HG02623 (cell line): ENCODE data around the gene CDK9.
"Not testable (repeated sequence)": the region's sequence is repeated elsewhere in the genome, so short reads cannot be mapped to it uniquely, and the experiment has no call there.

ENCODE experiments used
- ATAC-seq: cut with Tn5 transposase; IDR thresholded peaks from one replicate; pipeline ENCODE4 v1.9.1; 2021; ENCODE audit warnings: moderate library complexity; ENCODE audit not compliant: unreplicated experiment

Gene CDK9

DNA sequence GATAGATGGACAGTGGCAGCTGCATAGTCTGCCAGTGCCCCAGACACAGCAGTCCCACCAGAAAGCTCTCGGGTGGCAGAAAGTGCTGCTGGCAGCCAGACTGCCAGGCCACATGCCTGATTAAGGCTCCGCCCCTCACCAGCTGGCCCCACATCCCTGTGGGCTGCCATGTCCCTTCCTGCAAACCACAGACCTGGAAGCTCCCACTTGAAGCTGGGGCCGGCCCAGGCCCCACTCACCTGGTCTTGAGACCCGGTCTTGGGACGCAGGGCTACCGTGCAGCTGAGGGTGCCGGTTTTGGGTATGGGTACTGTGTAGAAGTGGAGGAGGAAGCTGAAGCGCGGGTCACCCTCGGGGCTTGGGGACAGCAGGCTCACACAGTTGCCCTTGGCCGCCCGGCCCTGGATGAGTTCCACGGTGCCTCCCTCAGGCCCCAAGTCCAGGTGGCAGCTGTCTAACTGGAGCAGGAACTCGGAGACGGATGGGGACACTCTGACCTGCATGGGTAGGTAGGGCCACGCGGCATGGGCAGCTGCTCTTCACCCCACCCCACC is 32.1 kb downstream of the CDK9 start:
- ATAC-seq = no peak

- ATAC-seq = no peak
These were observed 32.7 kb downstream of the CDK9 start for GRCh38 chr9:127818574-127818973.

DNA sequence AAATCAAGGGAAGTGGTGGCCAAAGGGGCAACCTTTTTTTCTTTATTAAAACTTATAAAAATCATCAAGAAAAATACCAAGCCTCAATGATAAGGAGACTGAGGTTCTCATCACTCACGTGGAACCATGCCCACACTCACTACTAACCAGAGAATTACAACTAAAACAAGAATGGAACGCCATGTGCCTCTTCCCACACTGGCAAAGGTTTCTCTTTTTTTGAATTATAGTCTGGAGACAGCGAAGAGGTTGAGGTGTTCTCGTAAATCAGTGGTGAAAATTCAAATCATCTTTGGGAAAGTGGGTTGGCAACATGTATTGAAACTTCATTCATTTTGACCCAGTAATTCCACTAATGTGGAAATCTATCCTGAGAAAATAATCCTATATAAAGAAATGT is 36.3 kb downstream of the CDK9 start:
- ATAC-seq = no peak

GRCh38 chr9:127825319-127826051 is 39.7 kb downstream of the CDK9 start:
- ATAC-seq = no peak

DNA sequence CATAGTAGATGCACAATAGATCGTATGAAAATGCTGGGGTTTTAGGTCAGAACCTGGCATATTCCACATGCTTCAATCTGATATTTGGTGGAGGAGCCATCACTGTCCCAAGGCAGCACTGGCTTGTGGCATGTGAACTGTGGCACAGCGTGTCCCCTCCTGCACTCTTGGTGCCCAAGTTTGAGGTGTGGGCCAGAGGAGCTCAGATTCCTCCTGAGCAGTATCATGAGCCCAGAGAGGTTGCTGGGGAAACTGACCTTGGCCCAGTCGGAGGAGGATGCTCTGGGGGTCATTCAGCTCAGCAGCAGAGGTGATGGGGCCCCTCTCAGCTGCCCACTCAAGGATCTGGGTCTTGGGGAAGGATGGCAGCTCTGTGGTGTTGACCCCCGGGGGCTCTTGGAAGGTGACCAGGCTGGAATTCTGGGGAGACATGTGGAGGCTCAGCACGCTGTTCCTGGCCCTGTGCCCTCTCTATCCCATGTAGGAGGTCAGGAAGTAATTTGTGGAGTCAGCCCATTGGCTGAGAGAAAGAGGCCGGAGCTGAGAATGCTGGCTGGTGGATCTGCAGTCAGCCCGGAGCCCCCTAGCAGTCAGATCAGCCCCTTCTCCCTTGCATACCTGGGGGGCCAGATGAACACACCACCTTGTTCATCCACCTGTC is 40.5 kb downstream of the CDK9 start:
- no peak for ATAC-seq

GRCh38 chr9:127828262-127829031 is 42.6 kb downstream of the CDK9 start:
- no peak for ATAC-seq

DNA sequence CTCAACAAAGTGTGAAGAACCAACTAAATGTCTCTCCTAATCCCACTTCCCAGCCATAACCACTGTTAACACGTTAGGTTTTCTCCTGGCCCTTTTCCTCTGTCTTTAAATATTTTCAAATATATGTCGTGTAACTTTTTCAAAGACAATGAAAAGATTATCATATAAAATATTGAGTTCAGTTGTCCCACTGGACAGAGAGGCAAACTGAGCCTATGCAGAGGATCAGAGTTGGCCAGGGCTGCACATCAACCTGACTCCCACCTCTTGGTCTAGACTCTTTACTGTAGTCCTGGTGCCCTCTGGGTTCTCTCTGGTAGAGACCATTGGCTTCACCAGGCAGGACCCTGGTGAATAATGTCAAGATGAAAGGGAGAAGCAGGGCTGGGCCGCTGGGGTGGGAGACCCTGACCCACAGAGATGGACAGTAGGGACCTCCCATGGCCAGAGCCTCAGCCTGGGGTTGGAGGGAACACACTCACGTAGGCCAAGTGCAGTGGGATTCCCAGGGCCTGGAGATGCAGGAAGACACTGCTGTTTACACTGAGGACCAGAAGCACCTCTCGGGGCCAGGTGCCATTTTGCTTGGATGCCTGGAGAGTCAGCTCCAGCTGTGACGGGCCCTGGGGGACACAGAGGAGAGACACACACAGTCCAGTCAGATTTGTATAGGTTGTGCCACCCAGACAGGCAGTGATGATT is 43.5 kb downstream of the CDK9 start:
- no peak for ATAC-seq

GRCh38 chr9:127832248-127832647 is 46.4 kb downstream of the CDK9 start:
- ATAC-seq = no peak

- no peak for ATAC-seq
These were observed 47.7 kb downstream of the CDK9 start for GRCh38 chr9:127833555-127833954.

DNA sequence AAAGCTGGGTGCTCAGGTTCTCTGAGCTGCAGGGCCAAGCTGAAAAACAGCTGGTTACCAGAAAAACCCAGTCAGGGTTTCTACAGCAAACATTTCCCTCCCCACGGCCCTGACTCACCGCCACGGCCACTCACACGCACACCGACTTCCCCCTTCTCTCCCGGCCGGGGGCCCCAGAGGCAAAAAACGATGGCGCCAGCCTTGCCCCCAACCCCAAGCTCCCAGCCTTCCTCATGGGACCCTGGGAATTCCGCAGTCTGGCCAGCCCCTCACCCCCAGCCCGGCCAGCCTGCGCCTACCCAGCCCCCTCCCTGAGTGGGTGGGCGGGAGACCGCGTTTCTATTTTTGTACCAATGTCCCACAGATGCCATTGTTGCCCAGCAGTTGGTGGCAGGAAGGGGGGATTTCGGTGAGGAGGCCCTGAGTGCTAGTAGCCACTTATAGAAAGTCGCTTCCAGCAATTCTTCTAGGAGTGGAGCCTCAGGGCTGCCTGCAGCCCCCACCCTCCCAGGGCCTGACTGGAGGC is 50.2 kb downstream of the CDK9 start:
- no peak for ATAC-seq

DNA sequence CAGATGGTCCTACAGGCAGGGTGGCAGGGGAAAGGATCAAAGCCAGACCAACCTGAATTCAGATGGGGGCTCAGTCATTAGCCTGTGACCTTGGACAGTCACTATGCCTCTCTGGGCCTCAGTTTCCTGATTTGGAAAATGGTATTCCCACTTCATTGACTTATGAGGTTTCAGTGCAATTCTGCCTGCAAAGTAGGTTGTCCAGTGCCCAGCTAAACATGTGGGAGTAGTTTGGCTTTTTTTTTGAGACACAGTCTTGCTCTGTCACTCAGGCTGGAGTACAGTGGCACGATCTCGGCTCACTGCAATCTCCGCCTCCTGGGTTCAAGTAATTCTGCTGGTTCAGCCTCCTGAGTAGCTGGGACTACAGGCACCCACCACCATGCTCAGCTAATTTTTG is 50.7 kb downstream of the CDK9 start:
- ATAC-seq = not testable (repeated sequence)

- ATAC-seq = no peak
These were observed 51.5 kb downstream of the CDK9 start for GRCh38 chr9:127837346-127837745.

DNA sequence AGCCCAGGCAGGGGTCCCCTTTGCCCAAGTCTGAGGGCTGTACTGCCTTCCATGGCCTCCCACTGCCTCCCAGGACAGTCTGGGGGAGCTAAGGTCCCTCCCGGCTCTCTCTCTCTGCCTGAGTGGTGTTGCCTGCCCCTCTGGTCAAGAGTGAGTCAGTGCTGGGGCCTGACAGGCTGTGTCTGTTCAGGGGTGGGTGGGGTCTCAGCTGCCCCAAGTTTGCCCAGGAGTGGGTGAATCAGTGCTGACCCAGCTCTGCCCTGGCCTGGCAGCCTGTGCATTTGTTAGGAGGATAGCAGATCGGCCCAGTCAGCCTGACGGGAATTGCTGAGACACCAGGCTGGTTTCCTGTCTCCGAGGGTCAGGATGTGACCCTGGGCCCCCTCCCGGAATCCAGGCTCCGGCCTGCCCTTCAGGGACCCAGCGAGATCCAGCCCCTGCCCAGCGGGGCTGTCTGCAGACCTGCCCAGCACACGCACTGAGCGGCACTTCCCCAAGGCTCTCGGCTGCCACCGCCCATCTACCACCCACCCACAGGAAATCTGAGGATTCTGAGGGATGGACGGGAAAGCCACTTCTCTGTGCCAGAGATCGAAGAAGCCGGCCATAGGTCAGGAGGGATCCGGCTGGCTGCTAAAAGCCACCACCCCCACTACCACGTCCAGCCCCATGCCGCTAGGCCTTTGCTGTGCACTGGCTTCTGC is 52.7 kb downstream of the CDK9 start:
- ATAC-seq = no peak
